ENCODE measurements around the gene ACOT6.
"Not testable (repeated sequence)": the region's sequence is repeated elsewhere in the genome, so short reads cannot be mapped to it uniquely, and the experiment has no call there.

ACOT6 gene

DNA sequence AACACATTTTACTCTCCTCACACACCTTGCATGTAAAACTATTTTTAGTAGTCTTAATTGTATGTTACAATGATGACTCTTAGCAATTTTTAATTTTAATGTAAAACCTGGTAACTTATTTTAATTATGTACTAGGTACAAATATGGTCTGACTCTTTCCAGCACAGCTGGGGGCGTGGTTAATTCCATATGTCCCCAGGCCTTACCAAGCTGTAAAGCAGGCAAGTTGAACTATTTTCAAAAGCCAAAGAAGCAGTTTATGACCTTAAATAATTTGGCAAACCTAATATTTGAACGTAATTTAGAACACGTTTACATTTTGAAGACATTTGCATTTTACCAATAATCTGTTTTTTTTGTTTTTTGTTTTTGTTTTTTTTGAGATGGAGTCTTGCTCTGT lies 9.3 kb upstream of the ACOT6 start:
- DNase-seq, result no peak

DNA sequence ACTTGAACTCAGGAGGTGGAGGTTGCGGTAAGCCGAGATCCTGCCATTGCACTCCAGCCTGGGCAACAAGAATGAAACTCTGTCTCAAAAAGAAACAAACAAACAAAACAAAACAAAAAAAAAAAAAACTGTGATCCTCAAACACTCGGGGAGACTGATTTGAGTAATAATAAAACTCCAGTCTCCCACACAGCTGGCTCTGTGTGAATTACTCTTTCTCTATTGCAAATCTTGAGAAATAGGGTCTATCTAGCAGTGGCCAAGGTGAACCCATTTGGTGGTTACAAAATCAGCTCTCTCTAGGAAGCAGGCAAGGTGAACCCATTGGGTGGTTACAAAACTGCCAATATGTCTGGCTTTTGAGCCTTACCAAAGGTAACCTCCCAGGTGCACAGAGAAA lies 6.0 kb upstream of the ACOT6 start:
- DNase-seq, result no peak

- DNase-seq, result no peak
Measured at GRCh38 chr14:73607241-73607640, 5.1 kb upstream of the ACOT6 start.

- DNase-seq, result no peak
Measured at GRCh38 chr14:73610687-73611086, 1.6 kb upstream of the ACOT6 start.

DNA sequence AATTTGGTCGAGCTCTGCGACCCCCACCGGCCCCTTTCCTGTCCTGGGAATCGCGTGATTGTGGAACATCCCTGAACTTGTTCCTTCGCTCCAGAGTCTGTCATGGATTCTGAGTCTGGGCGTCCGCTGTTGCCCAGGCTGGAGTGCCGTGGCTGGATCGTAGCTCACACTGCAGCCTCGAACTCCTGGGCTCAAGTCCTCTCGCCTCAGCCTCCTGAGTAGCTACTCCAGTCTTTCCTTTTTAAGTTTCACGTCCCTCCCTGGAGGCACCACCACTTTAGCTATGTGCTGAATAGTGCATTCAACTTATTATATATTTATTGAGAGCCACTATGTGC lies 698 bp downstream of the ACOT6 start:
- no peak for DNase-seq

DNA sequence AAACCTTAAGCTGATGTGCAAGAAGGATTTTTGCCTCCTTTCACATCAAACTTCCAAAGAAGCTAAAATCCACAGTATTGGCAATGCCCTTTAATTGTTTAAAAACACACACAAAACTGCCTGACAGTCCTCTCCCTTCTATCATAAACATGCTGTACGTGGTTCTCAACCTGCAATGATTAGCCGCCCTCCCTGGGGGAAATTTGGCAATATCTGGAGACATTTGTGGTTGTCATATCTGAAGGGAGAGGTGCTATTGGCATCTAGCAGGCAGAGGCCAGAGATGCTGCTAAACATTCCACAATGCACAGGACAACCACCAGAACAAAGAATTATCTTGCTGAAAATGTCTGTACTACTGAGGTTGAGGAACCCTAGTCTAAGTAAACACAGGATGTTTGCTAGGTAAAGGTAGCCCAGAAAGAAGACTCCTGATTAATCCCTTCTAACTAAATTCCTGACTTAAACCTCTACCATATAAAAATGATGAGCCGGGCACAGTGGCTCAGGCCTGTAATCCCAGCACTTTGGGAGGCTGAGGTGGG lies 1.2 kb downstream of the ACOT6 start:
- DNase-seq, result no peak

- no peak for DNase-seq
Measured at GRCh38 chr14:73616831-73617230, 4.5 kb downstream of the ACOT6 start.

DNA sequence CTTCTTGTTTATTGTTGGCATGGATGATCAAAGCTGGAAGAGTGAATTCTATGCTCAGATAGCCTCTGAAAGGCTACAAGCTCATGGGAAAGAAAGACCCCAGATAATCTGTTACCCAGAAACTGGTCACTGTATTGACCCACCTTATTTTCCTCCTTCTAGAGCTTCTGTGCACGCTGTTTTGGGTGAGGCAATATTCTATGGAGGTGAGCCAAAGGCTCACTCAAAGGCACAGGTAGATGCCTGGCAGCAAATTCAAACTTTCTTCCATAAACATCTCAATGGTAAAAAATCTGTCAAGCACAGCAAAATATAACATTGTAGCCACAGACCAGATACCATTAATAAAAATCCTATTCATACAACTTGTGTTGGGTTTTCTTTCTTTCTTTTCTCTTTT lies 7.2 kb downstream of the ACOT6 start:
- DNase-seq, result no peak

- no peak for DNase-seq
Measured at GRCh38 chr14:73620268-73620667, 8.0 kb downstream of the ACOT6 start.

GRCh38 chr14:73623504-73624054 lies 11.3 kb downstream of the ACOT6 start:
- no peak for DNase-seq

DNA sequence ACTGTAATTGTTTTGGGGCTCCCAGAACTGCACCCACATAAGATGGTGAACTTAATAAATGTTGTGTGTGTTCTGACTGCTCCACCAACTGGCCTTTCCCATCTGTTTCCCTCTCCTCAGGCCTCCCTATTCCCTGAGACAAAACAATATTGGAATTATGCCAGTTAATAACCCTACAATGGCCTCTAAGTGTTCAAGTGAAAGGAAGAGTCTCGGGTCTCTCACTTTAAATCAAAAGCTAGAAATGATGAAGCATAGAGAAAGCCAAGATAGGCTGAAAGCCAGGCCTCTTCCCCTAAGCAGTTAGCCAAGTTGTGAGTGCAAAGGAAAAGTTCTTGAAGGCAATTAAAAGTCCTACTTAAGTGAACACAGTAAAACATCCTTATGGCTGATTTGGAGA lies 13.4 kb downstream of the ACOT6 start:
- DNase-seq, result no peak

DNA sequence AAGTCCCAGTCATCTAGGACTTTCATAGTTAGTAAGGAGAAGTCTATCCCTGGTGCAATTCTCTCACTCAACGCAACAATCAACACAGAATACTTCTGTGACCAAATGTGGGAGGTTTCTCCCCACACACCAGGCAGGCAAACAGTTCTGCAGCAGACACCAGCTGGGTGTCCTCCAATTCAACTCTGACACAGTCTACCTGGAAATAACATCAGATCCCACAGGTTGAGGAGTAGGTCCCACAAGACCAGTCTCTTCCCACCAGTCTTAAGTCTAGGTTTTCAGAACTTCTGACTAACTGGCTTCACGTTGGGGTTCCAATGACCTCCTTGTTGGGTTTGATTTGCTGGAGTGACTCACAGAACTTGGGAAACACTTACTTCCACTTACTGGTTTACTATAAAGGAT lies 14.8 kb downstream of the ACOT6 start:
- peak; percentile 31 for DNase-seq

DNA sequence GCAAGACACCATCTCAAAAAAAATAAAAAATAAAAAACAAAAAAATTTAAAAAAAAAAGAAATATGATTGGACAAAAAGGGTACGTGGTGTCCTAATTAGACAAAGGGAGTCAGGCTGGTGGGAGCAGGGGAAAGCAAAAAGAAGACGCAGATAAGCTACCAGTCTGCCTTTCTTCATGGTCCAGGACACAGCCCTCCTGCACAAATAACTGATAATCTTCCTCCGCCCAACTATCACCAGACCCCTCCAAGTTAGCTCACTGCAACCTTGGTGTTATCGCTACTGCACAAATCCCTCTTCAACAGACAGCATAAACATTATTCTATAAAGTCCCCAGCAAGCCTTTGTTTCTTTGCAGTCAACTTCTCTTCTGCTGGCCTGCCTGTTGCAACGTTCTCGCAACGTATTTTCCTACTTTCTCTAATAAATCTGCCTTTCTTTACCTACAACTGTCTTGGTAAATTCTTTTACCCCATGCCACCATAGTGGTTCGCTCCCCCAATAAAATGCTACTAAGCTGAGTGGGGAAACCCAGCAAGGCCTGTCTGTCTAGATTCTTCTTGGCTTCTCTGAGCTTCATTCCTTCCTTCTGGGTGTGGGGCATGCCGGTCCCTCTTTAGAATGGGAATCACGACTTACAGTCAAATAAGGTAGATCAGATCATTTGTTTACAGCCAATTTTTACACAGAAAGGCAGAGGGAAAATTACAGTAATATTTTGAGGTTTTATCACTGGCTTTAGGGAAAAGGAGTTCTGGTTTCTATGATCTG lies 17.9 kb downstream of the ACOT6 start:
- DNase-seq, result no peak

GRCh38 chr14:73633116-73634010 lies 21.0 kb downstream of the ACOT6 start:
- DNase-seq, result peak; percentile 69

- no peak for DNase-seq
Measured at GRCh38 chr14:73634011-73634833, 21.9 kb downstream of the ACOT6 start.

- DNase-seq, result not testable (repeated sequence)
Measured at GRCh38 chr14:73636355-73636754, 24.0 kb downstream of the ACOT6 start.

DNA sequence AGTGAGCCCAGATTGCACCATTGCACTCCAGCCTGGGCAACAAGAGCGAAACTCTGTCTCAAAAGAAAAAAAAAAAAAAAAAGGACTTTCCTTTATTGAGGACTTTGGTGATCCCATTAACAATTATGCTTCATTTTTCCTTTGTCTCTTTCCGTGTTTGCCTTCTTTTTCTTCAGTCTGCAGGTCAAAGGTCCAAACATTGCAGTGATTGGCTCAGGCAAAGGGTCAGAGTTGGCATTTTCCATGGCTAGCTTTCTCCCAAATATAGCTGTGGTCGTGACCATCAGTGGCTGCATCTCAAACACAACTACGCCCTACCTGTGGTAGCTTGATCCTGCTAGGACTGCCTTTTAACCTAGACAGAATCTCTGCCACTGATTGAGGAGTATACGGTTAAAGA lies 25.5 kb downstream of the ACOT6 start:
- DNase-seq, result no peak

GRCh38 chr14:73640796-73641365 lies 28.6 kb downstream of the ACOT6 start:
- DNase-seq, result no peak

GRCh38 chr14:73644531-73645247 lies 32.4 kb downstream of the ACOT6 start, which contains the start of gene DNAL1:
TSS of gene DNAL1 (plus strand) at chr14:73644986. CDS start at chr14:73645040, 54 bp downstream.
- DNase-seq, result peak; percentile 94

- DNase-seq, result no peak
Measured at GRCh38 chr14:73645248-73645610, 32.9 kb downstream of the ACOT6 start.

DNA sequence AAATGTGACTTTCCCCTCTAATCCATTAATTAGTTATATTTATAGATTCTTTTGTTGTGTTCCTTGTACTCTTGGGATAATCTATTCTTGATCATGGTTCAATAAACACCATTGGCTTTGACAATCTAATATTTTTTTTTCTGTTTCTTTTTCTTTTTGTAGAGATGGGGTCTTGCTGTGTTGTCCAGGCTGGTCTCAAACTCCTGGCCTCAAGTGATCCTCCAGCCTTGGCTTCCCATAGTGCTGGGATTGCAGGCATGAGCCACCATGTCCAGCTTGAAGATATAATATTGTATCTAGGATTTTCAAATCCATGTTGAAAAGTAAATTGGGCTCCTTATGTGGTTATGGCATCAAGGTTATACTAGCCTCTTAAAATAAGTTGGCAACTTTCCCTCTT lies 38.7 kb downstream of the ACOT6 start:
- no peak for DNase-seq

- DNase-seq, result no peak
Measured at GRCh38 chr14:73655851-73656250, 43.5 kb downstream of the ACOT6 start.
